Heart right ventricle (tissue), 16 donors: ENCODE results near the gene CD80. TPM values are rescaled to one million over a fixed set of nuclear protein-coding genes. Genes with fewer than 3 reads are reported as not detected.
A peak's percentile ranks its signal among the peaks of the same experiment; 100 is the strongest.

ENCODE experiments used
- ATAC-seq, 8 donors: fragments of 200-7000 bp; cut with Tn5 transposase; one replicate each; pipeline ENCODE4 v1.9.1; 2020; ENCODE audit warnings: mild to moderate bottlenecking in 8 of 8, moderate library complexity in 8 of 8, moderate number of reproducible peaks in 1 of 8
- DNase-seq, 2 donors: peaks; one replicate each; pipeline ENCODE4 v3.0.0-alpha.2; 2020
- H3K27ac ChIP-seq, 10 donors: fragments of 200-600 bp; sonication (generic) in 2 of 10; one replicate each; pipeline versions ENCODE4 v1.5.0 to v1.8.0; 2020 to 2022; ENCODE audit warnings: mild to moderate bottlenecking in 3 of 10
- H3K27me3 ChIP-seq, 7 donors: fragments of 200-600 bp; one replicate each; pipeline ENCODE4 v1.8.0; 2021 to 2022; ENCODE audit warnings: mild to moderate bottlenecking in 2 of 7
- H3K36me3 ChIP-seq, 9 donors: fragments of 200-600 bp; sonication (generic) in 1 of 9; one replicate each; pipeline versions ENCODE4 v1.5.0 to v1.8.0; 2020 to 2022; ENCODE audit warnings: mild to moderate bottlenecking in 2 of 9
- H3K4me1 ChIP-seq, 9 donors: fragments of 200-600 bp; sonication (generic) in 1 of 9; one replicate each; pipeline versions ENCODE4 v1.5.0 to v1.8.0; 2020 to 2022; ENCODE audit warnings: mild to moderate bottlenecking in 4 of 9
- H3K4me3 ChIP-seq, 10 donors: fragments of 200-600 bp; sonication (generic) in 2 of 10; one replicate each; pipeline versions ENCODE4 v1.5.0 to v1.8.0; 2020 to 2022; ENCODE audit warnings: mild to moderate bottlenecking in 7 of 10, moderate library complexity in 2 of 10
- H3K9me3 ChIP-seq, 11 donors: fragments of 200-600 bp in 10 of 11; sonication (generic) in 2 of 11; one replicate each; pipeline versions ENCODE4 v1.5.0 to v1.8.0; 2013 to 2022; ENCODE audit warnings: mild to moderate bottlenecking in 2 of 11, control low read depth in 1 of 11, moderate library complexity in 1 of 11
- CTCF ChIP-seq, 9 donors: fragments of 200-600 bp; sonication (generic) in 2 of 9; IDR thresholded peaks; one replicate each; pipeline versions ENCODE4 v1.5.0 to v1.8.0; 2021 to 2022; ENCODE audit warnings: antibody characterized with exemption in 9 of 9, mild to moderate bottlenecking in 5 of 9, moderate library complexity in 1 of 9
- WGBS, 2 donors: extraction: QIAGEN DNeasy Blood & Tissue Kit; methylation state at CpG; one replicate each; pipeline ENCODE4 v1.1.7; 2013; ENCODE audit warnings: inconsistent platforms in 1 of 2; 5-methylcytosine and 5-hydroxymethylcytosine counted together
- intact Hi-C, 10 donors: fragments of 100-400 bp; cut with DNase I; formaldehyde crosslinking; loops; one replicate each; pipeline versions ENCODE4 v1.11.1 to v1.14.2; 2022
- polyA plus RNA-seq, 2 donors: library from polyadenylated mRNA; stranded (reverse); fragments of 200-250 nt; gene quantifications; one replicate each; pipeline ENCODE4 v1.2.3, GENCODE V29; 2013
- total RNA-seq, 10 donors: library from RNA; stranded (reverse); fragmentation: NEBNext Ultra II Directional in 3 of 10; extraction: Animal tissue kit (Norgen Biotek cat#: 25700) in 3 of 10; gene quantifications; one replicate each; pipeline versions ENCODE4 v1.2.1 to v1.2.4, GENCODE V29; 2021 to 2023
- donor health status: Arrhythmogenic right ventricular cardiomyopathy.
- donor health status: ischemic (EF 13 %, LVEDD 7.1; RV severe dilation, severe dysfunction).
- donor health status: healthy with polysubstance abuse.
- donor health status: DM: no; HTN: yes; CAD: no.
- donor health status: DM: no; HTN: no; CAD: no.
- donor health status: ischemic (EF 25% LVEDD 6.9; RV normal size, moderate dysfunction).
- donor health status: ischemic (EF 25% LVEDD 5.7; RV mildly dilated, moderate dysfunction).
- donor health status: healthy.
- donor health status: DM: yes; HTN: yes; CAD: no.
- donor health status: Ischemic cardiomyopathy.
- donor health status: ischemic (EF 35%, LVEDD 5.7; RV mildly dilated, moderate dysfunction).
- donor health status: nonischemic (EF 11% LVEDD 7.7; RV severe dilation, severe dysfunction).
- donor health status: DM: yes; HTN: yes; CAD: no.
- donor health status: PGD.
- donor health status: ischemic (EF 29% LVEDD 5.4; RV normal size, mild dysfunction).
- donor health status: nonischemic (EF 23%, LVEDD 6.1; RV moderate dilation, normal function).

Gene CD80
- total and polyA plus RNA-seq, 12 donors = 0.01 to 1.6 (median 0.33) TPM; not detected in 6

- ATAC-seq = peak; percentile 68 to 98 (median 94)
- Histone ChIP-seq H3K27ac (peak overlapping the region; percentile 19 to 84 (median 74)), H3K9me3 (peaks cover 0 to 7% (median 0%) of the 10 kb centered on the region in 11 donors), H3K4me3 (no peak overlapping the region), H3K27me3 (no peaks in the 10 kb centered on the region), H3K36me3 (peaks cover 0 to 100% (median 56%) of the 10 kb centered on the region in 9 donors), H3K4me1 (peaks cover 0 to 10% (median 3%) of the 10 kb centered on the region in 9 donors)
- DNase-seq = peak in 1 of 2 donors; percentile 25
- TF ChIP-seq CTCF (IDR thresholded peaks at IDR 0.05) = no peak
- intact Hi-C loops = loop anchor here in 1 of 10 donors (10.0 kb wide), 1 partner anchor 168 kb away; no protein-coding TSS in a partner anchor
- WGBS, 2 donors = 42 to 73% methylated on average over 2 of the region's 2 CpGs
Observed at GRCh38 chr3:119517112-119517511, 42.3 kb downstream of the CD80 start.

- ATAC-seq (no peak), DNase-seq (no peak)
- H3K4me3 ChIP-seq = no peak overlapping the region
- no peaks in the 10 kb centered on the region for H3K9me3 ChIP-seq
- TF ChIP-seq CTCF (IDR thresholded peaks at IDR 0.05) = no peak
- 95 to 98% methylated on average over 2 of the region's 2 CpGs for WGBS, 2 donors
- peaks cover 0 to 100% (median 38%) of the 10 kb centered on the region in 9 donors for H3K36me3 ChIP-seq
- intact Hi-C loops = loop anchor here in 1 of 10 donors (10.0 kb wide), 1 partner anchor 170 kb away; no protein-coding TSS in a partner anchor
- H3K4me1 ChIP-seq = peaks cover 0 to 10% (median 3%) of the 10 kb centered on the region in 9 donors
- H3K27ac ChIP-seq = peak overlapping the region in 1 of 10 donors; percentile 9
- H3K27me3 ChIP-seq = no peaks in the 10 kb centered on the region
Observed at GRCh38 chr3:119514637-119515036, 44.8 kb downstream of the CD80 start.

GRCh38 chr3:119510690-119511089 is 48.7 kb downstream of the CD80 start:
- no peak overlapping the region for H3K4me3 ChIP-seq
- peaks cover 0 to 100% (median 24%) of the 10 kb centered on the region in 9 donors for H3K36me3 ChIP-seq
- ATAC-seq (no peak), DNase-seq (no peak)
- H3K27me3 ChIP-seq = no peaks in the 10 kb centered on the region
- no peak for TF ChIP-seq CTCF (IDR thresholded peaks at IDR 0.05)
- intact Hi-C loops = loop anchor here in 1 of 10 donors (10.0 kb wide), 1 partner anchor 174 kb away; no protein-coding TSS in a partner anchor
- H3K4me1 ChIP-seq = peaks cover 0 to 20% (median 0%) of the 10 kb centered on the region in 9 donors
- H3K9me3 ChIP-seq = no peaks in the 10 kb centered on the region
- H3K27ac ChIP-seq = no peak overlapping the region

- H3K4me3 ChIP-seq = no peak overlapping the region
- no peaks in the 10 kb centered on the region for H3K27me3 ChIP-seq
- WGBS, 2 donors = 73 to 81% methylated on average over 1 of the region's 1 CpG
- H3K27ac ChIP-seq = no peak overlapping the region
- ATAC-seq (no peak), DNase-seq (no peak)
- H3K36me3 ChIP-seq = peaks cover 0 to 100% (median 28%) of the 10 kb centered on the region in 9 donors
- H3K4me1 ChIP-seq = peaks cover 0 to 20% (median 0%) of the 10 kb centered on the region in 9 donors
- H3K9me3 ChIP-seq = no peaks in the 10 kb centered on the region
- intact Hi-C loops = no loop called here
- TF ChIP-seq CTCF (IDR thresholded peaks at IDR 0.05) = no peak
Observed at GRCh38 chr3:119508172-119508845, 51.1 kb downstream of the CD80 start.
